DND-41 (cell line): ENCODE results near the gene TRIM59.

ENCODE experiments used
- EZH2 ChIP-seq: IDR thresholded peaks from 3 replicates; pipeline ENCODE4 v1.6.1; 2012; ENCODE audit warnings: borderline replicate concordance, low read depth, mild to moderate bottlenecking, moderate library complexity, low read length, inconsistent platforms; ENCODE audit not compliant: severe bottlenecking
- TF ChIP-seq, protein P1 (sequence below): IDR thresholded peaks from 2 replicates; pipeline ENCODE4 v1.5.1; 2012; ENCODE audit warnings: borderline replicate concordance, low read length, moderate library complexity, mild to moderate bottlenecking; ENCODE audit not compliant: poor library complexity, severe bottlenecking; ENCODE audit errors: extremely low read depth

DNA sequence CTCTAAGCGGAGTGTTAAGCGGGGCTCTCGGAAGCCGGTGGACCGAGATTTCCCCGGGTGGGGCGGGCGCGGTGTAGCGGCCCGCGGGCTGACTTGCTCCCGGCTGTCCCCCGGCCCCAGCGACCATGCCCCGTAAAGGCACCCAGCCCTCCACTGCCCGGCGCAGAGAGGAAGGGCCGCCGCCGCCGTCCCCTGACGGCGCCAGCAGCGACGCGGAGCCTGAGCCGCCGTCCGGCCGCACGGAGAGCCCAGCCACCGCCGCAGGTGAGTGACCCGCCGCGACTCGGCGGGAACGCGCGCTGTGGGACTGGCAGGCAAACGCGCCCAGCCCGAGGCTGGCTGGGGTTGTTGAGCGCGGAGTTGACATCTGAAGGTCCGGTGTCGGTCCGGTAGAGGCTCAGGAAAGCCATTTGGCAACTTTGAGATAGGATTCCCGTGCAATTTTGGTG is 48.9 kb downstream of the TRIM59 start:
- TF ChIP-seq, protein P1, sequence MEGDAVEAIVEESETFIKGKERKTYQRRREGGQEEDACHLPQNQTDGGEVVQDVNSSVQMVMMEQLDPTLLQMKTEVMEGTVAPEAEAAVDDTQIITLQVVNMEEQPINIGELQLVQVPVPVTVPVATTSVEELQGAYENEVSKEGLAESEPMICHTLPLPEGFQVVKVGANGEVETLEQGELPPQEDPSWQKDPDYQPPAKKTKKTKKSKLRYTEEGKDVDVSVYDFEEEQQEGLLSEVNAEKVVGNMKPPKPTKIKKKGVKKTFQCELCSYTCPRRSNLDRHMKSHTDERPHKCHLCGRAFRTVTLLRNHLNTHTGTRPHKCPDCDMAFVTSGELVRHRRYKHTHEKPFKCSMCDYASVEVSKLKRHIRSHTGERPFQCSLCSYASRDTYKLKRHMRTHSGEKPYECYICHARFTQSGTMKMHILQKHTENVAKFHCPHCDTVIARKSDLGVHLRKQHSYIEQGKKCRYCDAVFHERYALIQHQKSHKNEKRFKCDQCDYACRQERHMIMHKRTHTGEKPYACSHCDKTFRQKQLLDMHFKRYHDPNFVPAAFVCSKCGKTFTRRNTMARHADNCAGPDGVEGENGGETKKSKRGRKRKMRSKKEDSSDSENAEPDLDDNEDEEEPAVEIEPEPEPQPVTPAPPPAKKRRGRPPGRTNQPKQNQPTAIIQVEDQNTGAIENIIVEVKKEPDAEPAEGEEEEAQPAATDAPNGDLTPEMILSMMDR: no peak
- TF ChIP-seq EZH2: no peak
